Measurements from ENCODE around the gene CASZ1.

GRCh38 chr1:10706376-10706913, 90.0 kb downstream of the CASZ1 start:
- TF ChIP-seq POLR2A (IDR thresholded peaks at IDR 0.05; ENCODE audit: low read depth, low read length), result no peak
- TF ChIP-seq EP300 (IDR thresholded peaks at IDR 0.05; ENCODE audit: borderline replicate concordance in 1 of 2, control insufficient read depth in 1 of 2, low read depth in 2 of 2, low read length in 2 of 2), result no peak
- TF ChIP-seq, protein P1, sequence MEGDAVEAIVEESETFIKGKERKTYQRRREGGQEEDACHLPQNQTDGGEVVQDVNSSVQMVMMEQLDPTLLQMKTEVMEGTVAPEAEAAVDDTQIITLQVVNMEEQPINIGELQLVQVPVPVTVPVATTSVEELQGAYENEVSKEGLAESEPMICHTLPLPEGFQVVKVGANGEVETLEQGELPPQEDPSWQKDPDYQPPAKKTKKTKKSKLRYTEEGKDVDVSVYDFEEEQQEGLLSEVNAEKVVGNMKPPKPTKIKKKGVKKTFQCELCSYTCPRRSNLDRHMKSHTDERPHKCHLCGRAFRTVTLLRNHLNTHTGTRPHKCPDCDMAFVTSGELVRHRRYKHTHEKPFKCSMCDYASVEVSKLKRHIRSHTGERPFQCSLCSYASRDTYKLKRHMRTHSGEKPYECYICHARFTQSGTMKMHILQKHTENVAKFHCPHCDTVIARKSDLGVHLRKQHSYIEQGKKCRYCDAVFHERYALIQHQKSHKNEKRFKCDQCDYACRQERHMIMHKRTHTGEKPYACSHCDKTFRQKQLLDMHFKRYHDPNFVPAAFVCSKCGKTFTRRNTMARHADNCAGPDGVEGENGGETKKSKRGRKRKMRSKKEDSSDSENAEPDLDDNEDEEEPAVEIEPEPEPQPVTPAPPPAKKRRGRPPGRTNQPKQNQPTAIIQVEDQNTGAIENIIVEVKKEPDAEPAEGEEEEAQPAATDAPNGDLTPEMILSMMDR (IDR thresholded peaks at IDR 0.05 in 2 of 3, conservative IDR thresholded peaks at IDR 0.05 in 1 of 3; ENCODE audit: control insufficient read depth in 2 of 3, extremely low read depth in 1 of 3, insufficient read depth in 1 of 3, low read depth in 3 of 3, low read length in 3 of 3), result no peak
- TF ChIP-seq RAD21 (IDR thresholded peaks at IDR 0.05; ENCODE audit: insufficient read depth, low read depth, low read length), result no peak
